Common myeloid progenitor, CD34-positive (primary cell): ENCODE data around the gene AMBRA1. TPM values are rescaled to one million over a fixed set of nuclear protein-coding genes. Genes with fewer than 3 reads are reported as not detected.

Experiments
- CTCF ChIA-PET: fragments of 350-600 bp; sonication (Branson Sonifier 250); formaldehyde crosslinking; loops from one replicate; lab custom pipeline; 2021; ENCODE audit warnings: antibody characterized with exemption; lab: Charles Lee
- POLR2A ChIA-PET: fragments of 350-600 bp; sonication (Branson Sonifier 250); formaldehyde crosslinking; loops from one replicate; lab custom pipeline; 2021; ENCODE audit warnings: antibody characterized with exemption; lab: Charles Lee
- DNase-seq, 3 donors: peaks; one replicate each; pipeline versions ENCODE4 v3.0.0 to v3.0.0-alpha.2; 2013
- H3K27ac ChIP-seq, 2 experiments: 1 replicate in 1 of 2; 2 replicates in 1 of 2; pipeline ENCODE4 v1.7.0; 2013; ENCODE audit warnings: inconsistent platforms in 2 of 2, low read length in 2 of 2, mild to moderate bottlenecking in 2 of 2, low read depth in 1 of 2, moderate library complexity in 1 of 2; ENCODE audit not compliant: severe bottlenecking in 2 of 2, insufficient read depth in 1 of 2, poor library complexity in 1 of 2
- H3K27me3 ChIP-seq, 5 experiments: replicated peaks in 2 of 5; 1 replicate in 3 of 5; 2 replicates in 2 of 5; pipeline versions ENCODE4 v1.6.1 to v1.7.0; 2013; ENCODE audit warnings: low read length in 4 of 5, mild to moderate bottlenecking in 2 of 5, moderate library complexity in 2 of 5, inconsistent platforms in 1 of 5; ENCODE audit not compliant: insufficient read depth in 5 of 5, control insufficient read depth in 4 of 5
- H3K36me3 ChIP-seq, 4 experiments: 1 replicate in 2 of 4; 2 replicates in 2 of 4; pipeline versions ENCODE4 v1.6.1 to v1.7.0; 2013; ENCODE audit warnings: low read length in 3 of 4, control low read depth in 1 of 4, mild to moderate bottlenecking in 1 of 4; ENCODE audit not compliant: control insufficient read depth in 4 of 4, insufficient read depth in 4 of 4
- H3K4me1 ChIP-seq, 4 experiments: 1 replicate in 3 of 4; 2 replicates in 1 of 4; pipeline versions ENCODE4 v1.6.1 to v1.7.1; 2013; ENCODE audit warnings: low read length in 3 of 4, mild to moderate bottlenecking in 3 of 4, control low read depth in 1 of 4, inconsistent platforms in 1 of 4, moderate library complexity in 1 of 4; ENCODE audit not compliant: control insufficient read depth in 4 of 4, insufficient read depth in 4 of 4; ENCODE audit errors: control extremely low read depth in 1 of 4
- H3K4me3 ChIP-seq, 7 experiments: 1 replicate in 4 of 7; 2 replicates in 3 of 7; pipeline versions ENCODE4 v1.5.1 to v1.7.0; 2013; ENCODE audit warnings: mild to moderate bottlenecking in 7 of 7, low read length in 6 of 7, moderate library complexity in 6 of 7, inconsistent platforms in 2 of 7, low read depth in 2 of 7, control low read depth in 1 of 7; ENCODE audit not compliant: insufficient read depth in 4 of 7, control insufficient read depth in 1 of 7; ENCODE audit errors: extremely low read depth in 1 of 7
- H3K9me3 ChIP-seq, 5 experiments: 1 replicate in 4 of 5; 2 replicates in 1 of 5; pipeline versions ENCODE4 v1.6.1 to v1.7.1; 2013; ENCODE audit warnings: low read length in 4 of 5, mild to moderate bottlenecking in 2 of 5, inconsistent platforms in 1 of 5, low read depth in 1 of 5, moderate library complexity in 1 of 5; ENCODE audit not compliant: control insufficient read depth in 4 of 5, insufficient read depth in 2 of 5; ENCODE audit errors: control extremely low read depth in 1 of 5
- WGBS: methylation state at CpG from one replicate; pipeline ENCODE4 v1.1.5; 2013; ENCODE audit not compliant: insufficient coverage; 5-methylcytosine and 5-hydroxymethylcytosine counted together
- polyA plus RNA-seq: library from polyadenylated mRNA; unstranded; fragments of 120-200 nt; gene quantifications from one replicate; pipeline ENCODE4 v1.2.1, GENCODE V29; 2013

The AMBRA1 gene
- polyA plus RNA-seq, result 14.0 TPM

- DNase-seq, result peak; percentile 94 to 97 (median 96)
- Histone ChIP-seq H3K36me3 (no peaks in the 10 kb centered on the region), H3K4me3 (peak within 1 kb of the TSS; percentile 76 to 93 (median 85)), H3K9me3 (no peaks in the 10 kb centered on the region), H3K4me1 (peaks cover 4 to 32% (median 26%) of the 10 kb centered on the region in 4 experiments), H3K27ac (peak within 1 kb of the TSS; percentile 64 to 89), H3K27me3 (no peaks in the 10 kb centered on the region)
- ChIA-PET CTCF (interaction anchor here (0.6 to 1.6 kb wide), 3 partner anchors 12 to 24 kb away, joined by 3 to 6 read pairs (median 5); partner anchors contain the start of genes ATG13 and HARBI1), POLR2A (interaction anchor here (0.6 to 1.0 kb wide), 4 partner anchors 22 to 121 kb away, joined by 3 read pairs; partner anchors contain the start of genes ATG13 and HARBI1)
- 2% methylated on average over 46 of the region's 54 CpGs for WGBS
Measured at GRCh38 chr11:46593550-46594373, at the start of gene AMBRA1. Gene AMBRA1, minus strand, starts transcription at chr11:46594023. Its CDS starts 45,643 bp downstream, at chr11:46548380.

DNA sequence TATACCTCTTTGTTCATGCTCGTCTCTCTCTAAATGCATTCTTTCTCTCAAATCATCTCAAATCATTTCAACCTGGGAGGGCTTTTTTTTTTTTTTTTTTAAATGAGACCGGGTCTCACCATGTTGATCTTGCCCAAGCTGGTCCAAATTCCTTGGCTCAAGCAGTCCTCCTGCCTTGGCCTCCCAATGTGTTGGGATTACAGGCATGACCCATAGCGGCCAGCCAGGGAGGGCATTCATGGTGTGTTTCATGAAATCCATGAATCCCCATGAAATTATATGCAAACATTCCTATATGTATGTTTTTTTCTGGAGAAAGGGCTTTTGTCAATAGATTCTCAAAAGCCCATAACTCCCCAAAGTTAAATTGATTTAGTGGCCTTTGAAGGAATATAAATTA lies 49.7 kb upstream of the AMBRA1 start:
- no peak overlapping the region for H3K4me3 ChIP-seq
- 100% methylated on average over 1 of the region's 3 CpGs for WGBS
- H3K27ac ChIP-seq, result no peak overlapping the region
- ChIA-PET CTCF (interaction anchor here (1.0 to 1.3 kb wide), 2 partner anchors 13 to 28 kb away, joined by 3 to 5 read pairs; no protein-coding TSS in a partner anchor), POLR2A (no interaction called here)
- peaks cover 0 to 3% (median 2%) of the 10 kb centered on the region in 4 experiments for H3K4me1 ChIP-seq
- DNase-seq, result no peak
- H3K36me3 ChIP-seq, result peaks cover 16 to 55% (median 36%) of the 10 kb centered on the region in 4 experiments
- H3K9me3 ChIP-seq, result no peaks in the 10 kb centered on the region
- no peaks in the 10 kb centered on the region for H3K27me3 ChIP-seq

DNA sequence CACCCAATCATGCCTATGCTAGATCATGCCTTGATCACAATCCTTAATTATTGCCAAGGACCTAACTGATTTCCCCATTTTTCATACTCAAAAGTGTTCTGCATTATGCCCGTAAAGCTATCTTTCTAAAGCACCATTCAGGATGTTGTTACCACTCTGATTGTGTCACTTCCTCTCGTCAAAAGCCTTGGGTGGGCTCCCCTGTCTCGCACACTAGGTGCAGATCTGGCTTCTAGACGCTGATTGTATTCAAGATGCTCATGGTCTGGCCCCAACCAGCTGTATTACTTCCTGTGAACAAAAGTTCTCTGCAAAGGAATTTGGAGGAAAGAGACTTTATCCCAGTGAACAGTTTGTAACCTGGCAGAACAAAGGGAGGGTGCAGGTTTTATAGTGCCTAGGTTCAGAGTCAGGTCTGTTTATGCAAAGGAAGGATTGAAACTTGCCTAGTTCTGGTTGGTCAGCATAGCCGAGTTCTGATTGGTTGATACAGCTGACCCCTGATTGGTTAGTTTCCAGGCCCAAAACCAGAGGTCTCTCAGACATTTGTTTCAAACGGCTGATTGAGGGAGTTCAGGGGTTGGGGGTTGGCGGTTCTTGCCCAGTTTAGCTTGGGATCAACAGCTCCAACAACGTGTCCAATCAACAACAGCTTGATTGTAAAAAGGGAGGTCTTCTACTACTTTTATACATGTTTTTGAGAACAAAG lies 49.0 kb upstream of the AMBRA1 start:
- H3K4me1 ChIP-seq, result peaks cover 0 to 3% (median 2%) of the 10 kb centered on the region in 4 experiments
- no peak overlapping the region for H3K27ac ChIP-seq
- DNase-seq, result peak in 2 of 3 donors; percentile 9 to 41
- ChIA-PET POLR2A (no interaction called here), CTCF (interaction anchor here (1.0 to 1.2 kb wide), 3 partner anchors 9 to 106 kb away, joined by 3 read pairs; no protein-coding TSS in a partner anchor)
- no peaks in the 10 kb centered on the region for H3K9me3 ChIP-seq
- no peaks in the 10 kb centered on the region for H3K27me3 ChIP-seq
- WGBS, result 92% methylated on average over 5 of the region's 8 CpGs
- peaks cover 18 to 52% (median 35%) of the 10 kb centered on the region in 4 experiments for H3K36me3 ChIP-seq
- H3K4me3 ChIP-seq, result no peak overlapping the region

- no peak for DNase-seq
- H3K4me1 ChIP-seq, result peaks cover 0 to 3% (median 2%) of the 10 kb centered on the region in 4 experiments
- 100% methylated on average over 2 of the region's 3 CpGs for WGBS
- no peaks in the 10 kb centered on the region for H3K9me3 ChIP-seq
- no peak overlapping the region for H3K27ac ChIP-seq
- H3K27me3 ChIP-seq, result no peaks in the 10 kb centered on the region
- H3K36me3 ChIP-seq, result peaks cover 14 to 44% (median 29%) of the 10 kb centered on the region in 4 experiments
- POLR2A ChIA-PET, result interaction anchor here (0.7 kb wide), 1 partner anchor 35 kb away, joined by 3 read pairs; no protein-coding TSS in a partner anchor
- no peak overlapping the region for H3K4me3 ChIP-seq
- CTCF ChIA-PET, result interaction anchor here (0.7 to 1.6 kb wide), 3 partner anchors 11 to 25 kb away, joined by 3 to 5 read pairs (median 3); no protein-coding TSS in a partner anchor
Measured at GRCh38 chr11:46641639-46642038, 47.8 kb upstream of the AMBRA1 start.

DNA sequence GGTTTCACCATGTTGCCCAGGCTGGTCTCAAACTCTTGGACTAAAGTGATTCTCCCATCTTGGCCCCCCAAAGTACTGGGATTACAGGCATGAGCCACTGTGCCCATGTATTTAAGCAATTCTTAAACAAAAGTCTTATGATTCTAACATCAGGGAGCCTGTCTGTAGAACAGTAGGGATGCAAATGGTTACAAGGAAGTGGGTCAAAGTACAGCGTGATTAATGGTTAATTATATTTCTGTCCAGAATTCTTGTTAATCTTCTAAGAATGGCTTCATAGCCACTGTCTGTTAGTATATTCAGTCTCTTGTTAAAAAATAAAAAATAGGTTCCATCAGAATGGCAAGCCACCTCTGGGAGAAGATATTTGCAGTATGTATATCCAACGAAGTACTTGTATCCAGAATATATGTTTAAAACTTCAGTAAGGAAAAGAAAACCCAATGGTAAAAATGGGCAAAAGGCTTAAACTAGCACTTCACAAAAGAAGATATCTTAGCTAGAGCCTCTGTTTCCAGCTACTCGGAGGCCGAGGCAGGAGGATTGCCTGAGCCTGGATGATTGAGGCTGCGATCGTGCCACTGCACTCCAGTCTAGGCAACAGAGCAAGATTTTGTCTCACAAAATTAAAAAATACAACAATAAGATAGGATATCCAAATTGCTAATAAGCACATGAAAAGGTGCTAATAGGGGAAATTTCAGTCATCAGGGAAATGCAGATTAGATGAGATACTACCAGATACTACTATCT lies 46.4 kb upstream of the AMBRA1 start:
- no peaks in the 10 kb centered on the region for H3K9me3 ChIP-seq
- POLR2A ChIA-PET, result no interaction called here
- CTCF ChIA-PET, result interaction anchor here (1.2 to 1.6 kb wide), 2 partner anchors 9 to 19 kb away, joined by 3 to 5 read pairs; no protein-coding TSS in a partner anchor
- H3K27ac ChIP-seq, result no peak overlapping the region
- no peak overlapping the region for H3K4me3 ChIP-seq
- DNase-seq, result no peak
- H3K36me3 ChIP-seq, result peaks cover 13 to 41% (median 23%) of the 10 kb centered on the region in 4 experiments
- H3K27me3 ChIP-seq, result no peaks in the 10 kb centered on the region
- peaks cover 0 to 3% (median 2%) of the 10 kb centered on the region in 4 experiments for H3K4me1 ChIP-seq
- 100% methylated on average over 3 of the region's 6 CpGs for WGBS

DNA sequence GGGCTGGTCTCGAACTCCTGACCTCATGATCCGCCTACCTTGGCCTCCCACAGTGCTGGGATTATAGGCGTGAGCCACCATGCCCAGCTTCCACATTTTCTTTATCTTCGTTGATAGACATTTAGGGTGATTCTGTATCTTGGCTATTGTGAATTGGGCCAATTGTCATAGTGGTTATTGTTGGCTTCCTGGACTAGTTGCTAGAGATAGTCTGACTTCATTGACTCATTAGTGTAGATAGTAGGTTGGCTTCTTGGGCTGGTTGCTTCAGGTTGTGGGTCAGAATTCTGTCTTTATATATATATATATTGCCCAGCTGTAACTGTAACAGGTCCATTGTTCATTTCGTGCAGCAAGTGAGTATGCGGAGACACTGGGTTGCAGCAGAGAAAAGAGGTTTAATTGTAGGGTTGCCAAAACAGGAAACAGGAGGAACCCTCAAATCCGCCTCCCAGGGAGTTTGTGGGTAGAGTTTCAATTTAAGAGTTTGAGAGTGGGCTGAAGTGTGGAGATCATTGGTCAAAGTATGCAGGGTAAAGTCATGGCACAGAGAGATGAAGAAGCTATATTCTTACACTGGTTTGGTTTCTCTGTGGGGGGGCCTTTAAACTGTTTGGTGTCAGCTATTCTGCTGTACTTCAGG lies 45.5 kb upstream of the AMBRA1 start:
- WGBS, result 90% methylated on average over 3 of the region's 7 CpGs
- Histone ChIP-seq H3K27me3 (no peaks in the 10 kb centered on the region), H3K9me3 (no peaks in the 10 kb centered on the region), H3K27ac (no peak overlapping the region), H3K4me3 (no peak overlapping the region), H3K36me3 (peaks cover 8 to 37% (median 20%) of the 10 kb centered on the region in 4 experiments), H3K4me1 (peaks cover 0 to 3% (median 2%) of the 10 kb centered on the region in 4 experiments)
- ChIA-PET CTCF (interaction anchor here (0.6 to 1.2 kb wide), 3 partner anchors 8 to 149 kb away, joined by 3 read pairs; no protein-coding TSS in a partner anchor), POLR2A (no interaction called here)
- peak in 1 of 3 donors; percentile 9 for DNase-seq
